Trophoblast cell (in vitro differentiated cells and primary cell): ENCODE data around the gene TEX52.

Experiments used
- DNase-seq, 2 donors: peaks; one replicate each; pipeline ENCODE4 v3.0.0-alpha.2; 2016
- H2AFZ ChIP-seq: 2 replicates; pipeline ENCODE4 v1.6.1; 2013; ENCODE audit warnings: low read length, moderate library complexity, mild to moderate bottlenecking; ENCODE audit not compliant: insufficient read depth, poor library complexity
- H2AK5ac ChIP-seq: 2 replicates; pipeline ENCODE4 v1.6.1; 2013; ENCODE audit warnings: mild to moderate bottlenecking, low read length
- H2BK120ac ChIP-seq: 2 replicates; pipeline ENCODE4 v1.6.1; 2013; ENCODE audit warnings: low read length, mild to moderate bottlenecking, moderate library complexity; ENCODE audit not compliant: insufficient read depth, poor library complexity
- H2BK12ac ChIP-seq: 2 replicates; pipeline ENCODE4 v1.6.1; 2013; ENCODE audit warnings: mild to moderate bottlenecking, low read length, moderate library complexity
- H2BK5ac ChIP-seq: 2 replicates; pipeline ENCODE4 v1.6.1; 2013; ENCODE audit warnings: low read length, low read depth, moderate library complexity, mild to moderate bottlenecking; ENCODE audit not compliant: poor library complexity
- H3K14ac ChIP-seq: 2 replicates; pipeline ENCODE4 v1.6.1; 2013; ENCODE audit warnings: mild to moderate bottlenecking, low read length
- H3K18ac ChIP-seq: 2 replicates; pipeline ENCODE4 v1.6.1; 2013; ENCODE audit warnings: mild to moderate bottlenecking, low read length
- H3K23ac ChIP-seq: 2 replicates; pipeline ENCODE4 v1.6.1; 2013; ENCODE audit warnings: low read length
- H3K27ac ChIP-seq: 2 replicates; pipeline ENCODE4 v1.5.1; 2013; ENCODE audit warnings: low read depth, mild to moderate bottlenecking, inconsistent platforms, low read length, moderate library complexity
- H3K27me3 ChIP-seq: 2 replicates; pipeline ENCODE4 v1.6.1; 2013; ENCODE audit warnings: inconsistent platforms, mild to moderate bottlenecking, low read length, moderate library complexity; ENCODE audit not compliant: insufficient read depth
- H3K36me3 ChIP-seq, 2 experiments: 1 replicate in 1 of 2; 2 replicates in 1 of 2; pipeline ENCODE4 v1.6.1; 2013; ENCODE audit warnings: low read length in 2 of 2, mild to moderate bottlenecking in 2 of 2, moderate library complexity in 1 of 2; ENCODE audit not compliant: insufficient read depth in 2 of 2, control insufficient read depth in 1 of 2
- H3K4ac ChIP-seq: 2 replicates; pipeline ENCODE4 v1.6.1; 2013; ENCODE audit warnings: low read depth, mild to moderate bottlenecking, low read length, moderate library complexity
- H3K4me1 ChIP-seq, 2 experiments: 1 replicate in 1 of 2; 2 replicates in 1 of 2; pipeline ENCODE4 v1.6.1; 2013; ENCODE audit warnings: low read length in 2 of 2, mild to moderate bottlenecking in 2 of 2, moderate library complexity in 1 of 2; ENCODE audit not compliant: insufficient read depth in 2 of 2, control insufficient read depth in 1 of 2
- H3K4me2 ChIP-seq: 2 replicates; pipeline ENCODE4 v1.6.1; 2013; ENCODE audit warnings: inconsistent platforms, mild to moderate bottlenecking, low read length, moderate library complexity
- H3K4me3 ChIP-seq: 2 replicates; pipeline ENCODE4 v1.5.1; 2013; ENCODE audit warnings: mild to moderate bottlenecking, low read depth, low read length, inconsistent platforms
- H3K79me1 ChIP-seq: one replicate; pipeline ENCODE4 v1.6.1; 2013; ENCODE audit warnings: low read length
- H3K79me2 ChIP-seq: 2 replicates; pipeline ENCODE4 v1.6.1; 2013; ENCODE audit warnings: low read length, mild to moderate bottlenecking; ENCODE audit not compliant: control insufficient read depth, insufficient read depth, poor library complexity
- H3K9ac ChIP-seq: 2 replicates; pipeline ENCODE4 v1.6.1; 2013; ENCODE audit warnings: mild to moderate bottlenecking, low read length
- H3K9me3 ChIP-seq: 2 replicates; pipeline ENCODE4 v1.6.1; 2013; ENCODE audit warnings: low read depth, mild to moderate bottlenecking, control low read depth, inconsistent platforms, low read length; ENCODE audit not compliant: insufficient read depth
- H4K12ac ChIP-seq: 2 replicates; pipeline ENCODE4 v1.6.1; 2013; ENCODE audit warnings: low read depth, mild to moderate bottlenecking, low read length, moderate library complexity
- H4K8ac ChIP-seq: 2 replicates; pipeline ENCODE4 v1.6.1; 2013; ENCODE audit warnings: low read depth, mild to moderate bottlenecking, low read length, moderate library complexity
- H4K91ac ChIP-seq: one replicate; pipeline ENCODE4 v1.6.1; 2013; ENCODE audit warnings: low read depth, mild to moderate bottlenecking, low read length, moderate library complexity
- WGBS: extraction: QIAGEN DNeasy Blood & Tissue Kit; methylation state at CpG from one replicate; pipeline ENCODE4 v1.1.7; 2013; ENCODE audit warnings: missing lambda C conversion rate; ENCODE audit not compliant: insufficient read length, insufficient coverage; ENCODE audit errors: extremely low coverage; 5-methylcytosine and 5-hydroxymethylcytosine counted together

Gene TEX52

GRCh38 chr12:2825132-2825531, 31.7 kb downstream of the TEX52 start:
- Histone ChIP-seq H3K9ac (no peak overlapping the region), H3K27me3 (no peaks in the 10 kb centered on the region), H4K8ac (no peak overlapping the region), H3K4me3 (no peak overlapping the region), H2BK12ac (no peak overlapping the region), H3K36me3 (peaks cover 49 to 72% of the 10 kb centered on the region in 2 experiments), H3K9me3 (no peaks in the 10 kb centered on the region), H3K79me1 (no peaks in the 10 kb centered on the region), H3K18ac (no peak overlapping the region), H3K14ac (no peak overlapping the region), H2BK120ac (no peak overlapping the region), H3K4me2 (no peak overlapping the region), H4K12ac (no peak overlapping the region), H2AK5ac (no peak overlapping the region), H4K91ac (no peak overlapping the region), H2BK5ac (no peak overlapping the region), H3K79me2 (no peaks in the 10 kb centered on the region), H3K23ac (no peak overlapping the region), H3K27ac (no peak overlapping the region), H3K4me1 (no peaks in the 10 kb centered on the region), H2AFZ (no peak overlapping the region), H3K4ac (no peak overlapping the region)
- whole genome bisulfite sequencing, result no CpG with 5 or more reads among the region's 4 CpGs
- DNase-seq, result no peak

- Histone ChIP-seq H2BK120ac (no peak overlapping the region), H3K79me1 (no peaks in the 10 kb centered on the region), H2AK5ac (no peak overlapping the region), H3K4me1 (no peaks in the 10 kb centered on the region), H3K14ac (no peak overlapping the region), H3K9me3 (peaks cover 1% of the 10 kb centered on the region), H2AFZ (no peak overlapping the region), H4K12ac (no peak overlapping the region), H2BK5ac (no peak overlapping the region), H3K23ac (no peak overlapping the region), H3K27ac (no peak overlapping the region), H4K91ac (no peak overlapping the region), H3K9ac (no peak overlapping the region), H3K4ac (no peak overlapping the region), H4K8ac (no peak overlapping the region), H3K18ac (no peak overlapping the region), H3K79me2 (no peaks in the 10 kb centered on the region), H3K4me3 (no peak overlapping the region), H2BK12ac (no peak overlapping the region), H3K36me3 (peaks cover 52 to 75% of the 10 kb centered on the region in 2 experiments), H3K4me2 (no peak overlapping the region), H3K27me3 (no peaks in the 10 kb centered on the region)
- no CpG with 5 or more reads among the region's 6 CpGs for WGBS
- no peak for DNase-seq
Observed at GRCh38 chr12:2824541-2824940, 32.3 kb downstream of the TEX52 start.

- no peak overlapping the region for H3K27ac ChIP-seq
- H3K14ac ChIP-seq, result no peak overlapping the region
- H4K8ac ChIP-seq, result no peak overlapping the region
- no peaks in the 10 kb centered on the region for H3K79me1 ChIP-seq
- H2AFZ ChIP-seq, result no peak overlapping the region
- peaks cover 54 to 75% of the 10 kb centered on the region in 2 experiments for H3K36me3 ChIP-seq
- H3K9ac ChIP-seq, result no peak overlapping the region
- H3K9me3 ChIP-seq, result peaks cover 1% of the 10 kb centered on the region
- no peak overlapping the region for H2AK5ac ChIP-seq
- H2BK12ac ChIP-seq, result no peak overlapping the region
- H3K18ac ChIP-seq, result no peak overlapping the region
- no peak overlapping the region for H2BK5ac ChIP-seq
- no peak overlapping the region for H3K4me2 ChIP-seq
- H3K23ac ChIP-seq, result no peak overlapping the region
- no peaks in the 10 kb centered on the region for H3K4me1 ChIP-seq
- no peak for DNase-seq
- H3K79me2 ChIP-seq, result no peaks in the 10 kb centered on the region
- no CpG with 5 or more reads among the region's 7 CpGs for WGBS
- H2BK120ac ChIP-seq, result no peak overlapping the region
- no peak overlapping the region for H4K91ac ChIP-seq
- H3K4ac ChIP-seq, result no peak overlapping the region
- H3K4me3 ChIP-seq, result no peak overlapping the region
- no peaks in the 10 kb centered on the region for H3K27me3 ChIP-seq
- H4K12ac ChIP-seq, result no peak overlapping the region
Observed at GRCh38 chr12:2823483-2823882, 33.4 kb downstream of the TEX52 start.

GRCh38 chr12:2820432-2820831, 36.4 kb downstream of the TEX52 start:
- no peaks in the 10 kb centered on the region for H3K79me2 ChIP-seq
- H3K23ac ChIP-seq, result no peak overlapping the region
- H3K4ac ChIP-seq, result no peak overlapping the region
- no peak overlapping the region for H4K8ac ChIP-seq
- H2AFZ ChIP-seq, result no peak overlapping the region
- H3K27me3 ChIP-seq, result no peaks in the 10 kb centered on the region
- H3K4me3 ChIP-seq, result no peak overlapping the region
- no CpG with 5 or more reads among the region's 9 CpGs for WGBS
- H3K9ac ChIP-seq, result no peak overlapping the region
- no peak overlapping the region for H2BK5ac ChIP-seq
- no peak overlapping the region for H2BK12ac ChIP-seq
- H3K9me3 ChIP-seq, result peaks cover 1% of the 10 kb centered on the region
- no peak overlapping the region for H2BK120ac ChIP-seq
- no peak overlapping the region for H3K14ac ChIP-seq
- H3K79me1 ChIP-seq, result no peaks in the 10 kb centered on the region
- no peak overlapping the region for H3K18ac ChIP-seq
- H4K12ac ChIP-seq, result no peak overlapping the region
- H3K36me3 ChIP-seq, result peaks cover 38 to 60% of the 10 kb centered on the region in 2 experiments
- no peak overlapping the region for H3K27ac ChIP-seq
- no peaks in the 10 kb centered on the region for H3K4me1 ChIP-seq
- H4K91ac ChIP-seq, result no peak overlapping the region
- no peak overlapping the region for H2AK5ac ChIP-seq
- no peak for DNase-seq
- H3K4me2 ChIP-seq, result no peak overlapping the region
